ENCODE data around the gene ZMYND15.

ZMYND15 gene

GRCh38 chr17:4738136-4739121 is 1.2 kb upstream of the ZMYND15 start (continued):
- TF ChIP-seq, protein P1, sequence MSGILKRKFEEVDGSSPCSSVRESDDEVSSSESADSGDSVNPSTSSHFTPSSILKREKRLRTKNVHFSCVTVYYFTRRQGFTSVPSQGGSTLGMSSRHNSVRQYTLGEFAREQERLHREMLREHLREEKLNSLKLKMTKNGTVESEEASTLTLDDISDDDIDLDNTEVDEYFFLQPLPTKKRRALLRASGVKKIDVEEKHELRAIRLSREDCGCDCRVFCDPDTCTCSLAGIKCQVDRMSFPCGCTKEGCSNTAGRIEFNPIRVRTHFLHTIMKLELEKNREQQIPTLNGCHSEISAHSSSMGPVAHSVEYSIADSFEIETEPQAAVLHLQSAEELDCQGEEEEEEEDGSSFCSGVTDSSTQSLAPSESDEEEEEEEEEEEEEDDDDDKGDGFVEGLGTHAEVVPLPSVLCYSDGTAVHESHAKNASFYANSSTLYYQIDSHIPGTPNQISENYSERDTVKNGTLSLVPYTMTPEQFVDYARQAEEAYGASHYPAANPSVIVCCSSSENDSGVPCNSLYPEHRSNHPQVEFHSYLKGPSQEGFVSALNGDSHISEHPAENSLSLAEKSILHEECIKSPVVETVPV (CRISPR knock-in tag; IDR thresholded peaks at IDR 0.05) = no peak

GRCh38 chr17:4740025-4740351 is 355 bp downstream of the ZMYND15 start:
- ATAC-seq = no peak
- TF ChIP-seq, protein P1 (CRISPR knock-in tag; IDR thresholded peaks at IDR 0.05) = no peak
- TF ChIP-seq ISL1 (CRISPR knock-in tag; IDR thresholded peaks at IDR 0.05) (no peak), ZFP3 (CRISPR knock-in tag; IDR thresholded peaks at IDR 0.05) (no peak)

GRCh38 chr17:4740584-4740983 is 951 bp downstream of the ZMYND15 start:
- no peak for ATAC-seq
- TF ChIP-seq, protein P2, sequence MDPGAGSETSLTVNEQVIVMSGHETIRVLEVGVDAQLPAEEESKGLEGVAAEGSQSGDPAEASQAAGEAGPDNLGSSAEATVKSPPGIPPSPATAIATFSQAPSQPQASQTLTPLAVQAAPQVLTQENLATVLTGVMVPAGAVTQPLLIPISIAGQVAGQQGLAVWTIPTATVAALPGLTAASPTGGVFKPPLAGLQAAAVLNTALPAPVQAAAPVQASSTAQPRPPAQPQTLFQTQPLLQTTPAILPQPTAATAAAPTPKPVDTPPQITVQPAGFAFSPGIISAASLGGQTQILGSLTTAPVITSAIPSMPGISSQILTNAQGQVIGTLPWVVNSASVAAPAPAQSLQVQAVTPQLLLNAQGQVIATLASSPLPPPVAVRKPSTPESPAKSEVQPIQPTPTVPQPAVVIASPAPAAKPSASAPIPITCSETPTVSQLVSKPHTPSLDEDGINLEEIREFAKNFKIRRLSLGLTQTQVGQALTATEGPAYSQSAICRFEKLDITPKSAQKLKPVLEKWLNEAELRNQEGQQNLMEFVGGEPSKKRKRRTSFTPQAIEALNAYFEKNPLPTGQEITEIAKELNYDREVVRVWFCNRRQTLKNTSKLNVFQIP (CRISPR knock-in tag; IDR thresholded peaks at IDR 0.05; ENCODE audit: borderline replicate concordance, low read depth) = no peak

- ATAC-seq = no peak
- TF ChIP-seq ISL1 (CRISPR knock-in tag; IDR thresholded peaks at IDR 0.05) (no peak), TCF4 (CRISPR knock-in tag; IDR thresholded peaks at IDR 0.05; ENCODE audit: borderline replicate concordance) (no peak), ESRRG (CRISPR knock-in tag; IDR thresholded peaks at IDR 0.05) (no peak), CSDC2 (CRISPR knock-in tag; IDR thresholded peaks at IDR 0.05) (no peak)
- TF ChIP-seq, protein P3, sequence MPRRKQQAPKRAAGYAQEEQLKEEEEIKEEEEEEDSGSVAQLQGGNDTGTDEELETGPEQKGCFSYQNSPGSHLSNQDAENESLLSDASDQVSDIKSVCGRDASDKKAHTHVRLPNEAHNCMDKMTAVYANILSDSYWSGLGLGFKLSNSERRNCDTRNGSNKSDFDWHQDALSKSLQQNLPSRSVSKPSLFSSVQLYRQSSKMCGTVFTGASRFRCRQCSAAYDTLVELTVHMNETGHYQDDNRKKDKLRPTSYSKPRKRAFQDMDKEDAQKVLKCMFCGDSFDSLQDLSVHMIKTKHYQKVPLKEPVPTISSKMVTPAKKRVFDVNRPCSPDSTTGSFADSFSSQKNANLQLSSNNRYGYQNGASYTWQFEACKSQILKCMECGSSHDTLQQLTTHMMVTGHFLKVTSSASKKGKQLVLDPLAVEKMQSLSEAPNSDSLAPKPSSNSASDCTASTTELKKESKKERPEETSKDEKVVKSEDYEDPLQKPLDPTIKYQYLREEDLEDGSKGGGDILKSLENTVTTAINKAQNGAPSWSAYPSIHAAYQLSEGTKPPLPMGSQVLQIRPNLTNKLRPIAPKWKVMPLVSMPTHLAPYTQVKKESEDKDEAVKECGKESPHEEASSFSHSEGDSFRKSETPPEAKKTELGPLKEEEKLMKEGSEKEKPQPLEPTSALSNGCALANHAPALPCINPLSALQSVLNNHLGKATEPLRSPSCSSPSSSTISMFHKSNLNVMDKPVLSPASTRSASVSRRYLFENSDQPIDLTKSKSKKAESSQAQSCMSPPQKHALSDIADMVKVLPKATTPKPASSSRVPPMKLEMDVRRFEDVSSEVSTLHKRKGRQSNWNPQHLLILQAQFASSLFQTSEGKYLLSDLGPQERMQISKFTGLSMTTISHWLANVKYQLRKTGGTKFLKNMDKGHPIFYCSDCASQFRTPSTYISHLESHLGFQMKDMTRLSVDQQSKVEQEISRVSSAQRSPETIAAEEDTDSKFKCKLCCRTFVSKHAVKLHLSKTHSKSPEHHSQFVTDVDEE (CRISPR knock-in tag; IDR thresholded peaks at IDR 0.05) = no peak
Observed at GRCh38 chr17:4741544-4741943, 1.9 kb downstream of the ZMYND15 start.

GRCh38 chr17:4742133-4742532 is 2.5 kb downstream of the ZMYND15 start:
- TF ChIP-seq OSR1 (CRISPR knock-in tag; IDR thresholded peaks at IDR 0.05) = no peak
- no peak for TF ChIP-seq ZC3H10 (CRISPR knock-in tag; IDR thresholded peaks at IDR 0.05)
- no peak for TF ChIP-seq GLIS3 (CRISPR knock-in tag; IDR thresholded peaks at IDR 0.05)
- TF ChIP-seq ZFP30 (CRISPR knock-in tag; IDR thresholded peaks at IDR 0.05) = no peak
- TF ChIP-seq PATZ1 (CRISPR knock-in tag; IDR thresholded peaks at IDR 0.05; ENCODE audit: borderline replicate concordance) = no peak
- TF ChIP-seq, protein P3 (CRISPR knock-in tag; IDR thresholded peaks at IDR 0.05) = no peak
- no peak for TF ChIP-seq ISL1 (CRISPR knock-in tag; IDR thresholded peaks at IDR 0.05)
- no peak for TF ChIP-seq CREB5 (CRISPR knock-in tag; IDR thresholded peaks at IDR 0.05; ENCODE audit: low read depth)
- TF ChIP-seq ZNF8 (CRISPR knock-in tag; IDR thresholded peaks at IDR 0.05) = no peak
- TF ChIP-seq BACH2 (CRISPR knock-in tag; IDR thresholded peaks at IDR 0.05; ENCODE audit: borderline replicate concordance) = no peak
- TF ChIP-seq SNAI2 (CRISPR knock-in tag; IDR thresholded peaks at IDR 0.05) = no peak
- TF ChIP-seq, protein P2 (CRISPR knock-in tag; IDR thresholded peaks at IDR 0.05; ENCODE audit: borderline replicate concordance, low read depth) = no peak
- TF ChIP-seq ESRRG (CRISPR knock-in tag; IDR thresholded peaks at IDR 0.05) = no peak
- TF ChIP-seq CSDC2 (CRISPR knock-in tag; IDR thresholded peaks at IDR 0.05) = no peak
- ATAC-seq = no peak

Measured in SK-N-SH treated with all-trans-retinoic acid at 6 μM for 48 hours (cell line).